ENCODE results near the gene SEMA5A.

Gene SEMA5A

DNA sequence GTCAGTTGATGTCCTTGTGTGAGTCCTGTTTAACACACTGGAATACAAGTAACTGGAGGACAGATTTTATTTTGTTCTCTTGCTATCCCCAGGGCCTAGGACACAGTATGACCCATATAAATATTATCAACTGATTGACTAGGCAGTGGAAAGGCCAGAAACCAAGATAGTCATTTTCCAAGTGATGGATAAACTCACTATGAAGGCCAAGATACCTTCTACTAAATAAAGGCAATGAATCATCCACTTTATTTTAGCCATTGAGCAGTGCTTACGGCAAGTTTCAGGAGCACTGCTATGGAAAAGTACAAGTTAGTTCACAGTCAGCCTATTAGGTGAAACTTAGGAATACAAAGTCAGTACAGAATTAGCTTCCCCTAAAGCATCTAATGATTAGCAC, 153.2 kb downstream of the SEMA5A start:
- TF ChIP-seq, protein P1, sequence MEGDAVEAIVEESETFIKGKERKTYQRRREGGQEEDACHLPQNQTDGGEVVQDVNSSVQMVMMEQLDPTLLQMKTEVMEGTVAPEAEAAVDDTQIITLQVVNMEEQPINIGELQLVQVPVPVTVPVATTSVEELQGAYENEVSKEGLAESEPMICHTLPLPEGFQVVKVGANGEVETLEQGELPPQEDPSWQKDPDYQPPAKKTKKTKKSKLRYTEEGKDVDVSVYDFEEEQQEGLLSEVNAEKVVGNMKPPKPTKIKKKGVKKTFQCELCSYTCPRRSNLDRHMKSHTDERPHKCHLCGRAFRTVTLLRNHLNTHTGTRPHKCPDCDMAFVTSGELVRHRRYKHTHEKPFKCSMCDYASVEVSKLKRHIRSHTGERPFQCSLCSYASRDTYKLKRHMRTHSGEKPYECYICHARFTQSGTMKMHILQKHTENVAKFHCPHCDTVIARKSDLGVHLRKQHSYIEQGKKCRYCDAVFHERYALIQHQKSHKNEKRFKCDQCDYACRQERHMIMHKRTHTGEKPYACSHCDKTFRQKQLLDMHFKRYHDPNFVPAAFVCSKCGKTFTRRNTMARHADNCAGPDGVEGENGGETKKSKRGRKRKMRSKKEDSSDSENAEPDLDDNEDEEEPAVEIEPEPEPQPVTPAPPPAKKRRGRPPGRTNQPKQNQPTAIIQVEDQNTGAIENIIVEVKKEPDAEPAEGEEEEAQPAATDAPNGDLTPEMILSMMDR (conservative IDR thresholded peaks at IDR 0.05; ENCODE audit: low read depth, low read length), result no peak
- no peak overlapping the region for H3K4me3 ChIP-seq (ENCODE audit: low read depth, low read length)
- DNase-seq (ENCODE audit: low read depth), result no peak

DNA sequence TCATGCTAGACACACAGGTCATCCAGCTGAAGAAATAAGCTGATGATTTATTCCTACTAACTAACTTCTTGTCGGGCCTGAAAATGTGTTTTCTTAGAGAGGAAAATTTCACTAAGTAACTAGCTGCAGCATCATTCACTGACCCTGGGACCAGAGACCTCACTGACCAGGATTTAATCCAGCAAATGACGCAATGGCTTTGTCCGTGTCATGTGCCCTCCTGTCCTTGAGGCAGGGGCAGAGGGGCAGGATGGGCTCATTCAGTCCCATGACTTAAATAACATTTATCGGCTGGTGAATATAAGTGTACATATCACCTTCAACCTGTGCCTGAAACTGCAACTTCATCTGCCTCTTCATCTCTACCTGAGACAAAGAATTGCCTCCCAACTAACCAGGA, 154.8 kb downstream of the SEMA5A start:
- no peak for DNase-seq (ENCODE audit: low read depth)
- TF ChIP-seq, protein P1 (conservative IDR thresholded peaks at IDR 0.05; ENCODE audit: low read depth, low read length), result no peak

DNA sequence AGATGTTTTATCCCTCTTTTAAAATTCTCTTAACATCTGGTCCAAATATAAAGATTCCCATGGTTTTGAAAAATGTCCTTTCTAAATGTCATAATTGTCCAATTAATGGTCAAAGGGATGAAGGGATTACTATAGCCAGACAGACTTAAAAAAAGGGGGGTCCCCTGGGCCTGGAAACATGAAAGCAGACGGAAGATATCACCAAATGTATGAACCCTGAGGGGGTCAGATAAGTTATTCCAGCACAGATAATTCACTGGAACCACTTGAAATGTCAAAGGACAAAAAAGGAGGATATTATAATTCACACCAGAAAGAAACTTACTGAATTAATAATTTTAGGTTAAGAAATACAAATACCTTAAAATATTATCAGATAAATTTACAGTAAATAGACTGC, 155.8 kb downstream of the SEMA5A start:
- TF ChIP-seq, protein P1 (conservative IDR thresholded peaks at IDR 0.05; ENCODE audit: low read depth, low read length), result no peak
- DNase-seq (ENCODE audit: low read depth), result no peak
- H3K4me3 ChIP-seq (ENCODE audit: low read depth, low read length), result no peak overlapping the region

More for the DNA sequence above, 154.8 kb downstream of the SEMA5A start:
- no peak overlapping the region for H3K4me3 ChIP-seq (ENCODE audit: low read depth, low read length)

DNA sequence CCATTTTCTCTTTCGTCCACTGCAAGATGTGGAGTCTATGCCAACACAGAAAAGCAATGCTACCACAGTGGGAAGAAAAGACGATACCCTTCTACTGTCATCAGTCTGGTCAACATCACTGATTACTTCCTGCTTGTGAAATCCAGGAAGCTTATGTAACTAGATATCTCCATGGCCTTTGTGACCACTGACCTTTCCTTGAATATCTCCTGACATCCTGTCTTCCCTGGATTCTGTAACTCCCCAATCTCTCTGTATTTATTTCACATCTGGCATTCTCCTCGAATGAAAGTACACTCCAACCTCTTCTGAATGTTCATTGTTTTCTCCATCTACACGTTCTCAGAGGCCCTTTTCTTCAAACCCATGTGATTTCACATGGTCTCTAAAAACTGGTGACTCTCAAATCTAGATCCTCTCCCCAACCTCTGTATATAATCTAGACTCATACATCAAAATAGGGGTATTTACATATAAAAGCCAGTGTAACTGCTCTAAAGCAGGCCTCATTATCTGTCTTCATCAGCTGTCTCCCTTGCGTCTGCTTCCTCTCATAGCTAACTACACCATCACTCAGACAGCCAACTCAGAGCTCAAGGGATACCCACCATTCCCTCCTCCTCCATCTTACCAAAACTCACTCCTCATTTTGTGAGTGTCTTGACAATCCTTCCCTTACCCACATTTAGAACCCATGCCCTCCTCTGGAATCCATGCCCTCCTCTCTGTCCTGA, 156.8 kb downstream of the SEMA5A start:
- TF ChIP-seq, protein P1 (conservative IDR thresholded peaks at IDR 0.05; ENCODE audit: low read depth, low read length), result no peak
- DNase-seq (ENCODE audit: low read depth), result no peak
- H3K4me3 ChIP-seq (ENCODE audit: low read depth, low read length), result no peak overlapping the region

DNA sequence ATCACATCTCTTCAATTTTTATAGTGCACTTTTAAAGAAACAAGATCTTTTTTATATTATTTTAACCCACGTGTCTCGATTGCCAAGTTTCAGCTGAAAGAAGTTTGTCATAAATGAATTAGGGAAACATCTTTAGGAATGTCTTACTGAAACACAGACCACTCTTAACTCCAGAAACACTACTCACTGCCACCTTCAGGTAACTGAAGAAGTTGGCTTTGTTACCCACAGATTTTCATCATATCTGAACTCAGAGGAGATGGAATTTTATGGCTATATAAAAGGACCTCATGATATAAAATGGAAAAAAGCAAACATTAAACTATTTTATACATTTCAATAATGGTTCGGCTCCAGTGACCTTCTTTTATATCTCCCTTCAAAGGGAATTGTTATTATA, 158.0 kb downstream of the SEMA5A start:
- TF ChIP-seq, protein P1 (conservative IDR thresholded peaks at IDR 0.05; ENCODE audit: low read depth, low read length), result peak; percentile 34
- DNase-seq (ENCODE audit: low read depth), result peak; percentile 51
- H3K4me3 ChIP-seq (ENCODE audit: low read depth, low read length), result no peak overlapping the region

DNA sequence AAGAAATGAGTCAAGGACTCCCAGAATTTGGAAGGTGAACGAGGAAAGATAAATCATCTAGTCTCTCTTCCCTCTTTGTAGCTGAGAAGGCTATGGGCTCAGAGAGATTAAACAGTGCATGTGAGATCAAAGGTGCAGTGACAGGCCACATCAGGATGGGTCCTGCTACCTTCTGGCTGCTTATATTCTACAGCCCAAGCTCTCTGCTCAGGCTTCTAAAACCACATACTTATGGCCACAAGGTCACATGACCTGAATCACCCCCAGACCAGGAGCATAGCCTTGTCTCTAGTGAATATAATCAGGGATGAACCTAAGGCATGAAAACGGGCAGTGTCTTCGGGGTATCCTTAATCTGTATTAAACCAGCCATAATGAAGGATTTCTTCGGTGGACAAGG, 158.9 kb downstream of the SEMA5A start:
- H3K4me3 ChIP-seq (ENCODE audit: low read depth, low read length), result no peak overlapping the region
- TF ChIP-seq, protein P1 (conservative IDR thresholded peaks at IDR 0.05; ENCODE audit: low read depth, low read length), result no peak
- DNase-seq (ENCODE audit: low read depth), result no peak

DNA sequence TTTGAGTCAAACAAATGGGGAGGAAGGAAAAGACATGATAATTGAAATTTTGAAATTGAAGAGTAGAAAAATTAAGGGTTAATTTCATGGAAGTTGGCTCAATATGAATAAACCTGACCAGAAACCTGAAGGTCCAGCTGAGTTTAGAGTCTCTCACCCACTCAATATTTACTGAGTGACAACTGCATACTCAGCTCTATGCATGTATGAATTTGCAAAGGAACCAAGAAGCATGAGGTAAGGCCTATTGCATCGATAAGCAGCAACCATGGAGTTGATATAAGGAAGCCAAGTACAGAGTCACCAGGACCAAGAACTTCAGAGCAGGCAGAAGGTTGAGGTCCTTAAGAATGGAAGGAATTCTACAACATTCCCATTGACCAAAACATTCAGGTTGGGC, 163.4 kb downstream of the SEMA5A start:
- TF ChIP-seq, protein P1 (conservative IDR thresholded peaks at IDR 0.05; ENCODE audit: low read depth, low read length), result no peak
- no peak overlapping the region for H3K4me3 ChIP-seq (ENCODE audit: low read depth, low read length)
- DNase-seq (ENCODE audit: low read depth), result no peak

All from choroid plexus epithelial cell (primary cell).